PC-3 (cell line): ENCODE data around the gene PXK. TPM values are rescaled to one million over a fixed set of nuclear protein-coding genes. Genes with fewer than 3 reads are reported as not detected.

Experiments used
- ATAC-seq: fragments of 200-7000 bp; cut with Tn5 transposase; 2 replicates; pipeline ENCODE4 v1.9.1; 2020; ENCODE audit warnings: mild to moderate bottlenecking, moderate library complexity
- BruUV-seq: library from RNA; stranded (reverse); fragments of 400-500 nt; replicated peaks from 2 replicates; lab custom pipeline; 2021; lab: Mats Ljungman, UMichigan
- CTCF ChIA-PET: fragments of 300-600 bp; sonication (Branson Sonifier 250); formaldehyde crosslinking; loops from one replicate; lab custom pipeline; 2022; ENCODE audit warnings: antibody characterized with exemption; lab: Charles Lee
- POLR2A ChIA-PET: fragments of 300-600 bp; sonication (Branson Sonifier 250); formaldehyde crosslinking; loops from one replicate; lab custom pipeline; 2022; ENCODE audit warnings: antibody characterized with exemption; ENCODE audit not compliant: unreplicated experiment; lab: Charles Lee
- DNase-seq: peaks from one replicate; pipeline ENCODE4 v3.0.0-alpha.2; 2015
- H2AFZ ChIP-seq: fragments of 300-600 bp; sonication (generic); 2 replicates; pipeline ENCODE4 v1.6.0; 2016; ENCODE audit warnings: antibody characterized with exemption, low read length
- H3F3A ChIP-seq: fragments of 300-600 bp; sonication (generic); one replicate; pipeline ENCODE4 v1.6.0; 2017; ENCODE audit warnings: antibody characterized with exemption, low read length, control low read depth, mild to moderate bottlenecking; ENCODE audit not compliant: unreplicated experiment
- H3K27ac ChIP-seq: fragments of 300-600 bp; sonication (generic); 2 replicates; pipeline ENCODE4 v1.5.1; 2016; ENCODE audit warnings: mild to moderate bottlenecking, low read length
- H3K27me3 ChIP-seq: fragments of 300-600 bp; sonication (generic); 2 replicates; pipeline ENCODE4 v1.6.1; 2016; ENCODE audit warnings: low read length, mixed read lengths
- H3K36me3 ChIP-seq: fragments of 300-600 bp; sonication (generic); 2 replicates; pipeline ENCODE4 v1.6.1; 2016; ENCODE audit warnings: low read depth, mixed run types, low read length, mixed read lengths
- H3K4me1 ChIP-seq: fragments of 300-600 bp; sonication (generic); 2 replicates; pipeline ENCODE4 v1.5.1; 2016; ENCODE audit warnings: low read length; ENCODE audit not compliant: insufficient read depth
- H3K4me2 ChIP-seq: fragments of 300-600 bp; sonication (generic); 2 replicates; pipeline ENCODE4 v1.6.0; 2016; ENCODE audit warnings: low read length
- H3K4me3 ChIP-seq: fragments of 300-600 bp; sonication (generic); 2 replicates; pipeline ENCODE4 v1.5.1; 2016; ENCODE audit warnings: mild to moderate bottlenecking, low read length, mixed read lengths
- H3K79me2 ChIP-seq: fragments of 300-600 bp; sonication (generic); 2 replicates; pipeline ENCODE4 v1.6.1; 2017; ENCODE audit warnings: low read length, mixed read lengths
- H3K9ac ChIP-seq: fragments of 300-600 bp; sonication (generic); 2 replicates; pipeline ENCODE4 v1.6.0; 2016; ENCODE audit warnings: mild to moderate bottlenecking, low read length
- H3K9me2 ChIP-seq: fragments of 300-600 bp; sonication (generic); replicated peaks from 2 replicates; pipeline ENCODE4 v1.6.1; 2016; ENCODE audit warnings: mixed run types, low read length, mixed read lengths
- H3K9me3 ChIP-seq: fragments of 300-600 bp; sonication (generic); 2 replicates; pipeline ENCODE4 v1.6.1; 2016; ENCODE audit warnings: low read length, mixed read lengths
- H4K20me1 ChIP-seq: fragments of 300-600 bp; sonication (generic); 2 replicates; pipeline ENCODE4 v1.6.1; 2016; ENCODE audit warnings: low read length, mixed read lengths
- CTCF ChIP-seq: fragments of 300-600 bp; sonication (generic); conservative IDR thresholded peaks from 2 replicates; pipeline ENCODE4 v1.5.1; 2017; ENCODE audit warnings: antibody characterized with exemption, low read depth, mild to moderate bottlenecking, low read length
- EZH2 ChIP-seq: fragments of 300-600 bp; sonication (generic); IDR thresholded peaks from one replicate; pipeline ENCODE4 v1.6.1; 2017; ENCODE audit warnings: antibody characterized with exemption, mild to moderate bottlenecking, low read length; ENCODE audit not compliant: unreplicated experiment
- EZH2phosphoT487 ChIP-seq: fragments of 300-600 bp; sonication (generic); IDR thresholded peaks from 2 replicates; pipeline ENCODE4 v1.6.1; 2018; ENCODE audit warnings: mild to moderate bottlenecking, antibody characterized with exemption, low read length, borderline replicate concordance
- intact Hi-C: fragments of 100-400 bp; cut with micrococcal nuclease; formaldehyde crosslinking; loops from 2 replicates; pipeline ENCODE4 v1.9.0; 2023
- total RNA-seq: library from RNA; depleted of rRNA; stranded (reverse); fragments of >200 nt; gene quantifications from 2 replicates; pipeline ENCODE4 v1.2.3, GENCODE V29; 2014

PXK gene
- total RNA-seq, 1 experiment from 2014 or later, result 14.5 TPM

DNA sequence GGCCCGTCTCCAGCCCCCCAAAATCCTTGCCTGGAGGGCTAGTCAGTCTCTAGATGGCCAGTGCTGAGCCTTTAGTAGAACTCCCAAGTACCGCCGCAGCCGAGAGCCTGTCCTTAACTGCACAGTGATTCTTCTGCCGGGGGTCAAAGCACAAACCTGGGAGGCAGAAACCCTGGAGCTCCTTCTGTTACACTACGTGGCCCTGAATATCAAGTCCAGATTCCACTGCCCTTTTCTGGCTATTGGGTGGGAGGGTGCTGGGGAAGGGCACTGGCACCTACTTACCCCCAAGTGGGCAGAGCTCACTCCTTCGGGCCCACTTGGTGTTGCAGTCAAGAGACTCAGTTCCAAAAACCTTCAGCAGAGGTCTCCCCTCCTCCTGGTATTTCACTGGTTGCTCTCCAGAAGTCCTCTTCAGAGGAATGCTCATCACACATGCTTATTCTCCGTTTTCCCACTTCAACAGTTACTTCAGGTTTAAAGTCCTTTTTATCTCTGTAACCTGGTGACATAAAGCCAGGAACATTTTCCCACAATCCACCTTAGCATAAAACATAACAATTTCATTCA is 90.1 kb downstream of the PXK start:
- ATAC-seq (peak; percentile 6; the same call in 1 of the 2 replicates), DNase-seq (peak; percentile 40)
- Histone ChIP-seq H3K27ac (no peak overlapping the region), H3K4me3 (no peak overlapping the region), H3K9ac (no peak overlapping the region), H2AFZ (no peak overlapping the region), H3F3A (peaks cover 5% of the 10 kb centered on the region), H3K9me3 (no peaks in the 10 kb centered on the region), H4K20me1 (no peaks in the 10 kb centered on the region), H3K4me1 (peaks cover 18% of the 10 kb centered on the region), H3K9me2 (no peaks in the 10 kb centered on the region), H3K36me3 (peaks cover 19% of the 10 kb centered on the region; the same call in 1 of the 2 replicates), H3K79me2 (no peaks in the 10 kb centered on the region), H3K27me3 (no peaks in the 10 kb centered on the region), H3K4me2 (no peak overlapping the region)
- BruUV-seq, result no TSS peak
- CTCF ChIA-PET, result no interaction called here
- TF ChIP-seq EZH2phosphoT487, result no peak
- TF ChIP-seq EZH2, result no peak
- peak; percentile 45 for TF ChIP-seq CTCF
- POLR2A ChIA-PET, result no interaction called here
- intact Hi-C loops, result loop anchor here (1.0 kb wide), 1 partner anchor 109 kb away; no protein-coding TSS in a partner anchor

DNA sequence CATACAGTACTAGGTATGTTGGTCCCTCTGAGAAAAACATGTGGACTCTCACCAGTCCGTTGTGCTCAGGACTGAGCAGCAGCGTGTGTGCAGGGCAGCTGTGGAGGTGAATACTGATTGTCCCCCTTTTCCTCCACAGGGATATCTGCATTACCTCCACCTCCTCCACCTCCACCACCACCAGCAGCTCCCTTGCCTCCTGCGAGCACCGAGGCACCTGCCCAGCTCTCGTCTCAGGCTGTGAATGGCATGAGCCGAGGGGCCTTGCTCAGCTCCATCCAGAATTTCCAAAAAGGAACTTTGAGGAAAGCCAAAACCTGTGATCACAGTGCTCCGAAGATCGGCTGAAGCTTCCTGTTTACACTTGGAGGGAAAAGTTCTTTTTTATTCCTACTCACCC is 91.9 kb downstream of the PXK start:
- no TSS peak for BruUV-seq

More for the DNA sequence above, 91.9 kb downstream of the PXK start:
- Histone ChIP-seq H3K4me3 (no peak overlapping the region), H3K79me2 (no peaks in the 10 kb centered on the region), H3K9ac (no peak overlapping the region), H3K9me2 (no peaks in the 10 kb centered on the region), H3F3A (peaks cover 5% of the 10 kb centered on the region), H3K4me1 (peaks cover 15% of the 10 kb centered on the region), H3K27me3 (no peaks in the 10 kb centered on the region), H3K36me3 (peaks cover 36% of the 10 kb centered on the region), H4K20me1 (no peaks in the 10 kb centered on the region), H3K27ac (no peak overlapping the region), H3K9me3 (no peaks in the 10 kb centered on the region), H2AFZ (no peak overlapping the region), H3K4me2 (no peak overlapping the region)
- TF ChIP-seq EZH2 (no peak), CTCF (no peak), EZH2phosphoT487 (no peak)
- ChIA-PET CTCF (no interaction called here), POLR2A (no interaction called here)
- intact Hi-C loops, result no loop called here
- ATAC-seq (no peak), DNase-seq (no peak)
